HG02884 (cell line): ENCODE data around the gene MAPK7.

ENCODE experiments used
- ATAC-seq: cut with Tn5 transposase; IDR thresholded peaks from one replicate; pipeline ENCODE4 v1.9.1; 2021; ENCODE audit warnings: mild to moderate bottlenecking, moderate library complexity; ENCODE audit not compliant: unreplicated experiment

The MAPK7 gene

DNA sequence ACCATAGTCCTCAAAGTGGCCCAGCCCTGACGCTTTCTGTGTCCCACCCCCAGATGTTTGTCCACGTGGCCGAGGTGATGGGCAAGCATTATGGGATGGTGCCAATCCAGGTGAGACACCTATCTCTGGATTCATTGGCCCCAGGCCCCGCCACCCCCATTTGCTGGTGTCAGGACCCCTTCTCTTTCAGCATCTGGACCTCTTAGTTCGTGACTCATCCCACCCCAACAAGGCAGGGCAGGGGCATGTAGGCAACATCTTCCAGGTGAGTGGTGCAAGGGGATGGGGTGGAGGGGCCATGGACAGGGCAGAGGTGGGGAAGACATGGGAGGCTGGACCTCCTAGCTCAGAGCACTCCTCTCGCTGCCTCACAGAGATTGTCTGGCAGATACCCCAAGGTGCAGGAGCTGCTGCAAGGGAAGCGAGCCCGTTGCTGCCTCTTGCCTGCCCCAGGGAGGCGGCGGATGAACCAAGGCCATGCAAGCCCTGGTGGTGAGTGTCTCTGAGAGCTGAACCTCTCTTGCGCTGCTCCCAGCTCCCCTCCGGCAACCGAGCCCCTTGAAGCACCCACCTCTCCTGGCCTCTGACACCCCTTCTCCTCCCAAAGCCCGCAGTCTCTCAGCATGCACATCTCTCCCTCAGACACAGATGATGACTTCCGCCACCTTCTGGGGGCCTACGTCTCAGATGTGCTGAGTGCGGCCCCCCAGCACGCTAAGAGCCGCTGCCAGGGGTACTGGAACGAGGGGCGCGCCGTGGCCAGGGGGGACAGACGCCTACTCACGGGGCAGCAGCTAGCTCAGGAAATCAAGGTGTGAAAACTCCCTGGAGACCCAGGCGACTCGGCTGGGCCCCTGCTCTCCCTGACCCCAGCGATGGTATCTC, 36.3 kb downstream of the MAPK7 start:
- ATAC-seq: no peak

GRCh38 chr17:19415311-19415710, 37.0 kb downstream of the MAPK7 start:
- no peak for ATAC-seq

GRCh38 chr17:19415806-19416775, 37.8 kb downstream of the MAPK7 start:
- no peak for ATAC-seq

DNA sequence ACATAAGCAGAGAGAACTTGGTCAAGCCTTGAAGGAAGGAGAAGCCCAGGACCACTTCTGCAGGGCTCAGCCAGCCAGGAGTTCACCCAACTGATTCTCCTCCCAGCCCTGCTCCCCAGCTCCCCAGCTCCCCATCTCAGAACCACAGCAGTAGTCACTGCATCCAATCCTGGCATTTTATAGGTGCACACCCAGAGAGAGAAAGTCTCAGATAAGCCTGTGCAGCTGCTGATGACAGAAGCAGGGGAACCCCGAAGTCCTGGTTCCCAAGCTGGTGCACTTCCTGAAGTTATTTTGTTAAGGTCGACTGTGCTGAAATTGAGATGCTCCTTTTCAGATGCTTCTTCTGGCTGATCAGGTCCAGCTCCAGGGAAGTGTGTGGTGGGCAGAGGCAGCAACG, 39.3 kb downstream of the MAPK7 start:
- ATAC-seq: no peak

- ATAC-seq: no peak
Measured at GRCh38 chr17:19418251-19418992, 40.1 kb downstream of the MAPK7 start.

GRCh38 chr17:19421219-19421618, 42.9 kb downstream of the MAPK7 start:
- no peak for ATAC-seq

GRCh38 chr17:19421926-19422325, 43.6 kb downstream of the MAPK7 start:
- no peak for ATAC-seq

DNA sequence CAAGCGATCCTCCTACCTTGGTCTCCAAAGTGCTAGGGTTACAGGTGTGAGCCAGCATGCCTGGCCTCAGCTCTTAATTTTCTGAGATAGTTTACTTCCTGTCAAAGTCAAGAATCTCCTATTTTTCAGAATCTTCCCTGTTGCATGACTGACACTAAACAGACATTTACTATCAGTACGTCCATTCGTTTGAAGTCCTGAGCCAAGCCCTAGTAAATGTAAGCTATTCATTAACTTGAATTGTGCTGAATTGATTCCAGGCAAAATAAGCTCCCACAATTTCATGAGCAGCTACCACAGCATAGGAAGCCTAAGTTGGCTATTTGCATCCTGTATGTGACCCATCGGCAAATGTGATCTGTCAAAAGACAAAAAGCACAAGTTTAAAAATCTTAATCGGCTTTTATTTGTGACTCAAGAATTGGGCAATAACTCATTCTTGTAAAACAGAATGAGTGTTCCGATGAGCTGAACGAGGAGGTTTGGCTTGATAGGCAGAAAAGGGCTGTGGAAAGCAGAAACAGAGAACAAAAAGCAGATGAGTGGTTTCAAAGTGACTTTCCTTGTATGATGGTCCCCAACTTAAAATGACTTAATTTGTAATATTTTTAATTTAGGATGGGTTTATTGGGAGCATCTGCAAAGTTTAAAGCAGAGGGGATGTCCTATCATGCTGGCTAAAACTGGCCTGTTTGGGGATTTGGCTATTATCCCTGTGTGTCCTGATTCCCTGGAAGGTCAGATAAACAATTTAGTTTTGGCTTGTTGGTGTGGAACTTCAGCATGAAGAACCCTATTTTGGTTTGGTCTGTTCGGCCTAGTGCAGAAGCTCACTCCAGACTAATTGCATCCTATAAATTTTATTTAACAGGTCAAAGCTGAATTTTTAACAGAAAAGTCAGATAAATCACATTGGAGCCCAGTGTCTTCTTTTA, 46.9 kb downstream of the MAPK7 start:
- ATAC-seq: no peak

- no peak for ATAC-seq
Measured at GRCh38 chr17:19426631-19427030, 48.3 kb downstream of the MAPK7 start.

DNA sequence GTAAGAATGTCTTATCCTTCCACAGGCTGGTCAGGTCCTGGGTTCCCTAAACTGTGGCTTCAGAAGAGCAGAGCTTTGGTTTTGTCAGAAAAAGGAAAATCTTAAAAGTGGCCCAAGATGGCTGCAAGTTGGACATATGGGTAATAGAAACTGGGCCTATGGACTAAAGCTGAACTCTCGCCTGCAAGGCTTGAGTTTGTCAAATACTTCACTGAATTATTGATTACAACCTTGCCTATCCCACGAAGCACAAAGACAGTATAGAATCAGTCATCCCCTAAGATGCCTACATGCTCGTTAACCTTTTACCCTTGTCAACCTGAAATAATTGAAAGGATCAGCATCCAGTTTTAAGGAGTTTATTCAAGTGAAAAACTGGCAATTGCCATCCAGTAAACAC, 53.4 kb downstream of the MAPK7 start:
- no peak for ATAC-seq
